ENCODE results near the gene ALOX12B. TPM values are rescaled to one million over a fixed set of nuclear protein-coding genes. Genes with fewer than 3 reads are reported as not detected.

Gene ALOX12B
- total and polyA plus RNA-seq, 2 of the 13 experiments (the other 11 are each of a cell fraction or from before 2014, with no cell fraction given), result 0.13 TPM; not detected in 1

DNA sequence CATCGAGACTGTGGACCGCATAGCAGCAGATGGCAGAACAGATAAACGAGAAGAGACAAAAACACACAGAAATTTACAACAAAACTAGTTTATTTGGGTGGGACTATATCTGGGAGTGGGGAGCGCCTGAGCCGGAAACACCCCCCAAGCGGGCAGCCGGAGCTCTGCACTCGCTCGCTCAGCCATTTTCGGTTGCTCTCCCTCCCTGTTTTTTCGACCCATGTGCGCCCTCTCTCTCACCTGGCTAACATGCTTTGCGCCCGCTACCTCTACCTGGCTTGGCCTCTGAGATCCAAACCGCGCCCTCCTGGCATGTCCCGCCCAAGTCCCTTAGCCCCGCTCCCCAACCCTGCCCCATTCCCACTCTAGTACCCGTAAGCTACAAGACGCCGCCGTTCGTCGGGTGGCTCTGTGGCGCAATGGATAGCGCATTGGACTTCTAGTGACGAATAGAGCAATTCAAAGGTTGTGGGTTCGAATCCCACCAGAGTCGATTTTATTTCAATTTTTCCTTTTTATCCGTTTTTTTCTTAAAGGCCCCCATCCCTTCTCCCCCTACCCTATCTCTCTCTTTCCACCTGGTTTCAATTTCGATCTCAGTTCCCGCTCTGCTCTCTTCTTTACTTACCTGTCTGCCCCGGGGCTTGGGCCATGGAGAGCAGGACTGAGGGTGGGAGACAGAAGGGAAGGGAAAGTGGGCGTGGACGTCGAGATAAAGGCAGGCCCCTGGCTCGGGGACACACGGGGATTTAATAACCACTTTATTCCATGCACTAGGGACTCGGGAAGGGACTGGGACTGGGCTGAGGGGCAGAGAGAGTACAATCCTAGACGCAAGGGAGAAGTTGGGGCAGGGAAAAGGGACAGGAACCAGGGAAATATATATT lies 33.2 kb upstream of the ALOX12B start (continued):
- TF ChIP-seq, protein P1, sequence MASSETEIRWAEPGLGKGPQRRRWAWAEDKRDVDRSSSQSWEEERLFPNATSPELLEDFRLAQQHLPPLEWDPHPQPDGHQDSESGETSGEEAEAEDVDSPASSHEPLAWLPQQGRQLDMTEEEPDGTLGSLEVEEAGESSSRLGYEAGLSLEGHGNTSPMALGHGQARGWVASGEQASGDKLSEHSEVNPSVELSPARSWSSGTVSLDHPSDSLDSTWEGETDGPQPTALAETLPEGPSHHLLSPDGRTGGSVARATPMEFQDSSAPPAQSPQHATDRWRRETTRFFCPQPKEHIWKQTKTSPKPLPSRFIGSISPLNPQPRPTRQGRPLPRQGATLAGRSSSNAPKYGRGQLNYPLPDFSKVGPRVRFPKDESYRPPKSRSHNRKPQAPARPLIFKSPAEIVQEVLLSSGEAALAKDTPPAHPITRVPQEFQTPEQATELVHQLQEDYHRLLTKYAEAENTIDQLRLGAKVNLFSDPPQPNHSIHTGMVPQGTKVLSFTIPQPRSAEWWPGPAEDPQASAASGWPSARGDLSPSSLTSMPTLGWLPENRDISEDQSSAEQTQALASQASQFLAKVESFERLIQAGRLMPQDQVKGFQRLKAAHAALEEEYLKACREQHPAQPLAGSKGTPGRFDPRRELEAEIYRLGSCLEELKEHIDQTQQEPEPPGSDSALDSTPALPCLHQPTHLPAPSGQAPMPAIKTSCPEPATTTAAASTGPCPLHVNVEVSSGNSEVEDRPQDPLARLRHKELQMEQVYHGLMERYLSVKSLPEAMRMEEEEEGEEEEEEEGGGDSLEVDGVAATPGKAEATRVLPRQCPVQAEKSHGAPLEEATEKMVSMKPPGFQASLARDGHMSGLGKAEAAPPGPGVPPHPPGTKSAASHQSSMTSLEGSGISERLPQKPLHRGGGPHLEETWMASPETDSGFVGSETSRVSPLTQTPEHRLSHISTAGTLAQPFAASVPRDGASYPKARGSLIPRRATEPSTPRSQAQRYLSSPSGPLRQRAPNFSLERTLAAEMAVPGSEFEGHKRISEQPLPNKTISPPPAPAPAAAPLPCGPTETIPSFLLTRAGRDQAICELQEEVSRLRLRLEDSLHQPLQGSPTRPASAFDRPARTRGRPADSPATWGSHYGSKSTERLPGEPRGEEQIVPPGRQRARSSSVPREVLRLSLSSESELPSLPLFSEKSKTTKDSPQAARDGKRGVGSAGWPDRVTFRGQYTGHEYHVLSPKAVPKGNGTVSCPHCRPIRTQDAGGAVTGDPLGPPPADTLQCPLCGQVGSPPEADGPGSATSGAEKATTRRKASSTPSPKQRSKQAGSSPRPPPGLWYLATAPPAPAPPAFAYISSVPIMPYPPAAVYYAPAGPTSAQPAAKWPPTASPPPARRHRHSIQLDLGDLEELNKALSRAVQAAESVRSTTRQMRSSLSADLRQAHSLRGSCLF (CRISPR knock-in tag; IDR thresholded peaks at IDR 0.05; ENCODE audit: borderline replicate concordance), result no peak
- TF ChIP-seq, protein P2, sequence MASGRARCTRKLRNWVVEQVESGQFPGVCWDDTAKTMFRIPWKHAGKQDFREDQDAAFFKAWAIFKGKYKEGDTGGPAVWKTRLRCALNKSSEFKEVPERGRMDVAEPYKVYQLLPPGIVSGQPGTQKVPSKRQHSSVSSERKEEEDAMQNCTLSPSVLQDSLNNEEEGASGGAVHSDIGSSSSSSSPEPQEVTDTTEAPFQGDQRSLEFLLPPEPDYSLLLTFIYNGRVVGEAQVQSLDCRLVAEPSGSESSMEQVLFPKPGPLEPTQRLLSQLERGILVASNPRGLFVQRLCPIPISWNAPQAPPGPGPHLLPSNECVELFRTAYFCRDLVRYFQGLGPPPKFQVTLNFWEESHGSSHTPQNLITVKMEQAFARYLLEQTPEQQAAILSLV (CRISPR knock-in tag; IDR thresholded peaks at IDR 0.05; ENCODE audit: borderline replicate concordance), result peak; percentile 67; the same call in 1 of the 2 replicates
- TF ChIP-seq, protein P3, sequence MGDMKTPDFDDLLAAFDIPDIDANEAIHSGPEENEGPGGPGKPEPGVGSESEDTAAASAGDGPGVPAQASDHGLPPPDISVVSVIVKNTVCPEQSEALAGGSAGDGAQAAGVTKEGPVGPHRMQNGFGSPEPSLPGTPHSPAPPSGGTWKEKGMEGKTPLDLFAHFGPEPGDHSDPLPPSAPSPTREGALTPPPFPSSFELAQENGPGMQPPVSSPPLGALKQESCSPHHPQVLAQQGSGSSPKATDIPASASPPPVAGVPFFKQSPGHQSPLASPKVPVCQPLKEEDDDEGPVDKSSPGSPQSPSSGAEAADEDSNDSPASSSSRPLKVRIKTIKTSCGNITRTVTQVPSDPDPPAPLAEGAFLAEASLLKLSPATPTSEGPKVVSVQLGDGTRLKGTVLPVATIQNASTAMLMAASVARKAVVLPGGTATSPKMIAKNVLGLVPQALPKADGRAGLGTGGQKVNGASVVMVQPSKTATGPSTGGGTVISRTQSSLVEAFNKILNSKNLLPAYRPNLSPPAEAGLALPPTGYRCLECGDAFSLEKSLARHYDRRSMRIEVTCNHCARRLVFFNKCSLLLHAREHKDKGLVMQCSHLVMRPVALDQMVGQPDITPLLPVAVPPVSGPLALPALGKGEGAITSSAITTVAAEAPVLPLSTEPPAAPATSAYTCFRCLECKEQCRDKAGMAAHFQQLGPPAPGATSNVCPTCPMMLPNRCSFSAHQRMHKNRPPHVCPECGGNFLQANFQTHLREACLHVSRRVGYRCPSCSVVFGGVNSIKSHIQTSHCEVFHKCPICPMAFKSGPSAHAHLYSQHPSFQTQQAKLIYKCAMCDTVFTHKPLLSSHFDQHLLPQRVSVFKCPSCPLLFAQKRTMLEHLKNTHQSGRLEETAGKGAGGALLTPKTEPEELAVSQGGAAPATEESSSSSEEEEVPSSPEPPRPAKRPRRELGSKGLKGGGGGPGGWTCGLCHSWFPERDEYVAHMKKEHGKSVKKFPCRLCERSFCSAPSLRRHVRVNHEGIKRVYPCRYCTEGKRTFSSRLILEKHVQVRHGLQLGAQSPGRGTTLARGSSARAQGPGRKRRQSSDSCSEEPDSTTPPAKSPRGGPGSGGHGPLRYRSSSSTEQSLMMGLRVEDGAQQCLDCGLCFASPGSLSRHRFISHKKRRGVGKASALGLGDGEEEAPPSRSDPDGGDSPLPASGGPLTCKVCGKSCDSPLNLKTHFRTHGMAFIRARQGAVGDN (CRISPR knock-in tag; IDR thresholded peaks at IDR 0.05), result peak; percentile 64
- 0 out of 2 replicates have a peak, but pooled peaks have one; percentile 36 for TF ChIP-seq ZBTB3 (CRISPR knock-in tag; IDR thresholded peaks at IDR 0.05; ENCODE audit: borderline replicate concordance, low read depth)
- peak; percentile 20; the same call in 1 of the 2 replicates for TF ChIP-seq ZNF556 (CRISPR knock-in tag; IDR thresholded peaks at IDR 0.05; ENCODE audit: borderline replicate concordance)
- TF ChIP-seq RFXAP (CRISPR knock-in tag; IDR thresholded peaks at IDR 0.05; ENCODE audit: borderline replicate concordance), result no peak
- TF ChIP-seq ZSCAN12 (CRISPR knock-in tag; IDR thresholded peaks at IDR 0.05), result 0 out of 2 replicates have a peak, but pooled peaks have one; percentile 48
- TF ChIP-seq, protein P4, sequence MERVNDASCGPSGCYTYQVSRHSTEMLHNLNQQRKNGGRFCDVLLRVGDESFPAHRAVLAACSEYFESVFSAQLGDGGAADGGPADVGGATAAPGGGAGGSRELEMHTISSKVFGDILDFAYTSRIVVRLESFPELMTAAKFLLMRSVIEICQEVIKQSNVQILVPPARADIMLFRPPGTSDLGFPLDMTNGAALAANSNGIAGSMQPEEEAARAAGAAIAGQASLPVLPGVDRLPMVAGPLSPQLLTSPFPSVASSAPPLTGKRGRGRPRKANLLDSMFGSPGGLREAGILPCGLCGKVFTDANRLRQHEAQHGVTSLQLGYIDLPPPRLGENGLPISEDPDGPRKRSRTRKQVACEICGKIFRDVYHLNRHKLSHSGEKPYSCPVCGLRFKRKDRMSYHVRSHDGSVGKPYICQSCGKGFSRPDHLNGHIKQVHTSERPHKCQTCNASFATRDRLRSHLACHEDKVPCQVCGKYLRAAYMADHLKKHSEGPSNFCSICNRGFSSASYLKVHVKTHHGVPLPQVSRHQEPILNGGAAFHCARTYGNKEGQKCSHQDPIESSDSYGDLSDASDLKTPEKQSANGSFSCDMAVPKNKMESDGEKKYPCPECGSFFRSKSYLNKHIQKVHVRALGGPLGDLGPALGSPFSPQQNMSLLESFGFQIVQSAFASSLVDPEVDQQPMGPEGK (CRISPR knock-in tag; IDR thresholded peaks at IDR 0.05), result peak; percentile 8; the same call in 1 of the 2 replicates
- peak; percentile 27; the same call in 1 of the 2 replicates for TF ChIP-seq BCL6 (CRISPR knock-in tag; IDR thresholded peaks at IDR 0.05)
- TF ChIP-seq HNF4A (CRISPR knock-in tag; IDR thresholded peaks at IDR 0.05), result 0 out of 2 replicates have a peak, but pooled peaks have one; percentile 5
- peak; percentile 35 for TF ChIP-seq HNRNPLL (IDR thresholded peaks at IDR 0.05; ENCODE audit: low read depth, low read length, poor library complexity, severe bottlenecking)
- peak; percentile 65 for TF ChIP-seq GABPB1 (CRISPR knock-in tag; IDR thresholded peaks at IDR 0.05)

All from HepG2 (cell line).